Left renal cortex interstitium (tissue), 4 donors: ENCODE results near the gene GPRIN1. TPM values are rescaled to one million over a fixed set of nuclear protein-coding genes. Genes with fewer than 3 reads are reported as not detected.
"Not testable (repeated sequence)": the region's sequence is repeated elsewhere in the genome, so short reads cannot be mapped to it uniquely, and the experiment has no call there.

Source experiments
- DNase-seq, 4 donors: peaks; one replicate each; pipeline ENCODE4 v3.0.0-alpha.2; 2013; ENCODE audit warnings: low read depth in 4 of 4, low spot score in 2 of 4, missing footprints in 1 of 4
- polyA plus RNA-seq, 4 donors: library from polyadenylated mRNA; unstranded; fragments of 120-200 nt; gene quantifications; one replicate each; pipeline ENCODE4 v1.2.1, GENCODE V29; 2013; ENCODE audit not compliant: insufficient read length in 4 of 4

The GPRIN1 gene
- polyA plus RNA-seq, 4 donors = 1.6 to 2.0 (median 1.8) TPM

DNA sequence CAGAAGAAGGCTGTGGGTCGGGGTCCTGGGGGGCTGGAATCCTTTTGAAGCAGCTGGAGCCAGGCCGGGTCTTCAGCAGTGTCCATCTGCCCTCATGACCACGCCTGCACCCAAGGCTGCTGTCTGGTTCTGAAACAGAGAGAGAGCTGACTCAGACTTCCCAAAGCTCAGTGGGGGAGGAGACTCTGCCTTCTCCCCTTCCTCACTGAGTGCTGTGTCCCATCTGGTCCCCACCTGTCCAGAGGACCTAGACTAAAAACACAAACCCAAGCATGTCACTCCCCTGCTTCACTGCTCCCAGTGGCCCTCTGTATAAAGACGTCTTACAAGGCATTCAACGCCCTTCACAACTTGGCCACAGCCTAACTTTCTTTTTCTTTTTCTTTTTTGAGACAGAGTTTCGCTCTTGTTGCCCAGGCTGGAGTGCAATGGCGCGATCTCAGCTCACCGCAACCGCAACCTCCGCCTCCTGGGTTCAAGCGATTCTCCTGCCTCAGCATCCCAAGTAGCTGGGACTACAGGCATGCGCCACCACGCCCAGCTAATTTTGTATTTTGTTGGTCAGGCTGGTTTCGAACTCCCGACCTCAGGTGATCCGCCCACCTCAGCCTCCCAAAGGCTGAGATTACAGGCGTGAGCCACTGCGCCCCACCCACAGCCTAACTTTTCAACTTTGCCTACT, 10.1 kb downstream of the GPRIN1 start:
- not testable (repeated sequence) for DNase-seq

DNA sequence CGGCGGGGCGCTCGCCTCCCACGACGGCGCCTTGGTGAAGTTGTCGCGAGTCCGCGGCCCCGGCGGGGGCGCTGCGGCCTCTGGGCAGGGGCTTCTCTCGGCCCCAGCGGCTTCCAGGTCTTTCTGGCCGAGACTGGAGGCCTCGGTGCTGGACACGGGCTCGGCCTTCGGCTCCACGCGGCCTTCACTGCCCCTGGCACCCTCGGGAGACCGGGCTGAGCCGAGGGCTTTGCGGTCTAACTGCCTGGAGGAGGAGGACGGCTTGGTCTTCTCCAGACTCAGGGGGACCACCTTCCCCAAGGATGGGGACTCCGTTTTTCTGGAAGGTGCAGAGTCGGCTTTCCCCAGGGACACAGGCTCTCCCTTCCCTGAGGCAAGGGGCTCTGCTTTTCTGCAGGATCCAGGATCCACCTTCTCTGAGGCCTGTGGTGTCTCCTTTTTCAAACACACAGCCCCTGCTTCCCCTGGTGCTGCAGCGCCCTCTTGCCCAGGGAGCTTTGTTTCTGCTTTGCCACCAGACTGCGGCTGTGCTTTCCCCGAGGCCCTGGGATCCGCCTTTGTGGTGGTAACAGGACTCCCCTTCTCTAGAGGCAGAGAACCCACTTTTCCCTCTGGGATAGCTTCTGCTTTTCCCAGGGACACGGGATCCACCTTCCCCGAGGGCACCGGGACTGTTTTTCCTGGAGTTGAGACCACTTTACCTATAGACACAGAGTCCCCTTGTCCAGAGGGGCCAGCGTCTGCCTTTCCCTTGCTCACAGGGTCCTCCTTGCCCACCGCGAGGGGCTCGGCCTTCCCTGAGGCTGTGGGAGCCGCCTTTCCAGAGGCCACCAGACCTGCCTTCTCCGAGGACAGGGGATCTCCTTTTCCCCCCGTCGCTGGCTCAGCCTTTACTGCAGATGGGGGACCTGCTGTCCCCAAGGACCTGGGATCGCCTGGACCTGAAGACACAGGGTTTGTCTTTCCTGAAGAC, 12.3 kb downstream of the GPRIN1 start:
- no peak for DNase-seq

DNA sequence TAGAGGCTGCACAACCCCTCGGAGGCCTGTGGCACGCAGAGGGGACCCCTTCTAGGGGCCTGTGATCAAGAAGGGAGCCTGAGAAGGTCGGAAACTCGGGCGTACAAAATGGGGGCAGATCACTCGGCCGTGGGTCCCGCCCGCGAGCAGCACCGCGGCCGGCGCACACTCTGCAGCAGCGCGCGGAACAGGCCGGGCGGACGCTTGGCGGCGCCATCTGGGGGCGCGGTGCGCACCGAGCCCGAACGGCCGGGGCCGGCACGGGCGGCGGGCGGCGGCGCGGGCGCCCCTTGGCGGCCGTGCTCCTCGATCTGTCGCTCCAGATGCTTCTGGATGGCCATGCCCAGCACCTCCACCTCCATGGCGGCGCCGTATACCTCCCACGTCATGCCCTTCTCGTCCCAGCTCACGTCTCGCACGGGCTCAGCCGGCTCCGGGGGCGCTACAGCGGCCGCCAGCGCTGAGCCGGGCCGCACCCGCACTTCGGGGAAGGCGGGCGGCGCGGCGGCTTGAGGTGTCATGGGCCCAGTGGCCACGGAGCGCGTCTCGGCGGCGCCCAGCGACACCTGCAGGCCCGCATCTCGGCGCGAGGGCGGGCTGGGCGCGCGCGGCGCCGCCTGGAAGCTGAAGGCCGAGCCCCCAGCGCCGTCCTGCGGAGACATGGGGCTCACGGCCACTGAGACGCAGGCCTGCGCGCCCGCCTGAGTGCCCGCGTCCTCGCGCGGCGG, 13.1 kb downstream of the GPRIN1 start:
- peak in 1 of 4 donors; percentile 29 for DNase-seq

DNA sequence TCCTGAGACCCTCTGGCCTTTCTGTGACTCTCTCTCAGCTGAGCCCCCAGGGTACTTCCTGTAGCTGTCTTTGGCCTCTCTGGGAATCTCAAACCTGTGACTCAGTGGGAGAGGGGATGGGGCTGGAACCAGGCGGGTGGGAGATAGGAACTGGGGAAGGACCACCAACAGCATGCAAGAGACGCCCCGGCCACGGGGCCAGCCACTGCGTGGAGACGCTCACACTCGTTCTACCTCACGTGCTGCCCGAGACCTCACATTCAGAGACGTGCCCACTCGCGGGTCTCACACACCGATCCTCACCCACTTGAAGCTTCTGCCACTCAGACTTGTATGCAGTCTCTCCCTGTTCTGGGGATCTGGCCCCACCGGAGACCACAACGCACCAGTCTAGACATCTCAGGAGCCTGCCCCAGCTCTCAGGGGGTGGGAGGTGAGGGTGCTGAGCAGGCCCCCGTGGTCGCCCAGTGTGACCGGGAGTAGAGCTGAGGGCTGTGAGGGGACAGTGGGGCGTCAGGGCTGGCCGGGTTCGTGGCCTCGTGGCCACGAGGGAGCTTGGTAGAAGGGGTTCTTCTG, 13.8 kb downstream of the GPRIN1 start:
- no peak for DNase-seq

DNA sequence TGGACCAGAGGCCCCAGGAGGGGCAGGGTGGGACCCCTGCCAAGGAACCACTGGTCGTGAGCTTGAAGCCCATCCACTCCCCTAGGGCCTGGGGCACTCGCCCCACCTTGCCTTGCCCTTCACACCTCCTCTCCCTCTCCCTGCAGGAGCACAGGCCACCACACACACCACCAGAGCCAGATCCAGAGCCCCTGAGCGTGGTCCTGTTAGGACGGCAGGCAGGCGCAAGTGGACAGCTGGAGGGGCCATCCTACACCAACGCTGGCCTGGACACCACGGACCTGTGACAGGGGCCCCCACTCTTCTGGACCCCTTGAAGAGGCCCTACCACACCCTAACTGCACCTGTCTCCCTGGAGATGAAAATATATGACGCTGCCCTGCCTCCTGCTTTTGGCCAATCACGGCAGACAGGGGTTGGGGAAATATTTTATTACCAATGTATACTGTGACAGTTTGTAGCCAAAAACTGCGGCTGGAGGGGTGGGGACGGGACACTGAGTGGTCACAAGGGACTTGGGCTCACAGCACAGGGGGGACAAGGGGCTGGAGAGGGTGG, 14.5 kb downstream of the GPRIN1 start:
- no peak for DNase-seq

DNA sequence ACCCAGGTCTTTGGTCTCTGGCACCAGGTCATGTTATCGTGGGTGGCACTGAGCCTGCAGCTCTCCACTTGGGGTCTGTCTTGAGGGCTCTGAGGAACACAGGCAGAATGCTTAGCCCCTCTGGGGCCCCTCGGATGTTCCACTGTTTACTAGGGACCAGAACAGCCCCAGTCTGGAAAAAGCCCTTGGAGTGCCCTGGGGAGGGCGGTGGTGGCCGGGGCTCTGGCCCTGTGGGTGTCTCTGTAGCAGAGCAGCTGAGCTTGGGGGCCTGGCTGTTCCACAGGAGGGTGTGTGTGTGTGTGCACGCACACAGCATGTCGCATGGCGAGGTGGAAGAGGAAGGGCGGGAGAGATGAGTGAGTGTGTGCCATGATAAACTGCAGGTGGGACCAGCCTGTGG, 15.4 kb downstream of the GPRIN1 start:
- no peak for DNase-seq

DNA sequence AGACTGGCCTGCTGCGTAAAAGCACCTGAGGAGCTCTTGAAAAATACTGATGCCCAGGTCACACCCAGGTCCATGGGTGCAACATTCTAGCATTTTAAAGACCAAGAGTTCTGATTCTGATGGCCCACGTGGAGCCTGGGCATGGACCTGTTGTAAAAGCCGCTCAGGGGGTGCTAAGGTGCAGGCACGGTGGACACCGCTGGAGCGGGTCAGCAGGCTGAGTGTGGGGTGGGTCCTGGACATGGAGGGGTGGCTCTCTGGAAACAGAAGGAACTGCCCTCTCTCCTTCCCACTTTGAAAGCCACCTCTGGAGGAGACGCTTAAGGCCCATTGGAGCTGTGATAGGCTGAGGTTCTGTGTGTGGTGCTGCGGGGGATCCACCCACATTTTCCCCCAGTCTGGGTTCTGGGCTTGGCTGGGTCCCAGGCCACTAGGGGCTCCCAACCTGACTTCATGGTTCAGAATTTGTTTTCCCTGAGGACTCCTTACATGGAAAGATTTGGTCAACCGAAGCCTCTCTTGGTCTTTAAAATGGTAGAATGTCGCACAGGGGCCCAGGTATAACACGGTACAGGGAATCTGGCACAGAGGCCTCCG, 16.6 kb downstream of the GPRIN1 start:
- DNase-seq = no peak

DNA sequence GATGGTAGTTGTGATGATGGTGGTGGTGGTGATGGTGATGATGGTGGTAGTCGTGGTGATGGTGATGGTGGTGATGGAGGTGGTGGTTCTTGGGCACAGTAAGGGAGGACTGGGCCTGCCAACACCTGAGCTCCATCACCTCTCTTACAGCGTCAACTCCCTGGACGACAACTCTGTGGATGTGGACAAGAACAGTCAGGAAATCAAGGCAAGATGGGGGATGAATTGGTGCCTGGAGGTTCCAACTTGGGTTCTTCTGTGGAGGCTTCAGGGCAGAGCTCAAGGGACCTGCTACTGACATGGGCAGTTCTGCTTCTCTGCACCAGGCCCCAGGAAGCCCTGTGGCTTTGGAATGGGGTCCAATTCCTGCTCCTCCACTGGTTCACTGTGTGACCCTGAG, 17.4 kb downstream of the GPRIN1 start:
- DNase-seq = no peak

DNA sequence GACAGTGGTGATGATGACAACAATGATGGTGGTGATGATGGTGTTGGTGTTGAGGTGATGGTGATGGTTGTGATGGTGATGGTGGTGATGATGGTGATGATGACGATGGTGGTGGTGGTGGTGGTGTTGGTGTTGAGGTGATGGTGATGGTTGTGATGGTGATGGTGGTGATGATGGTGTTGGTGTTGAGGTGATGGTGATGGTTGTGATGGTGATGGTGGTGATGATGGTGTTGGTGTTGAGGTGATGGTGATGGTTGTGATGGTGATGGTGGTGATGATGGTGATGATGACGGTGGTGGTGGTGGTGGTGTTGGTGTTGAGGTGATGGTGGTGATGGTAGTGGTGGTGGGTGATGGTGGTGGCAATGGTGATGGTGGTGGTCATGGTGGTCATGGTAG, 18.3 kb downstream of the GPRIN1 start:
- not testable (repeated sequence) for DNase-seq

DNA sequence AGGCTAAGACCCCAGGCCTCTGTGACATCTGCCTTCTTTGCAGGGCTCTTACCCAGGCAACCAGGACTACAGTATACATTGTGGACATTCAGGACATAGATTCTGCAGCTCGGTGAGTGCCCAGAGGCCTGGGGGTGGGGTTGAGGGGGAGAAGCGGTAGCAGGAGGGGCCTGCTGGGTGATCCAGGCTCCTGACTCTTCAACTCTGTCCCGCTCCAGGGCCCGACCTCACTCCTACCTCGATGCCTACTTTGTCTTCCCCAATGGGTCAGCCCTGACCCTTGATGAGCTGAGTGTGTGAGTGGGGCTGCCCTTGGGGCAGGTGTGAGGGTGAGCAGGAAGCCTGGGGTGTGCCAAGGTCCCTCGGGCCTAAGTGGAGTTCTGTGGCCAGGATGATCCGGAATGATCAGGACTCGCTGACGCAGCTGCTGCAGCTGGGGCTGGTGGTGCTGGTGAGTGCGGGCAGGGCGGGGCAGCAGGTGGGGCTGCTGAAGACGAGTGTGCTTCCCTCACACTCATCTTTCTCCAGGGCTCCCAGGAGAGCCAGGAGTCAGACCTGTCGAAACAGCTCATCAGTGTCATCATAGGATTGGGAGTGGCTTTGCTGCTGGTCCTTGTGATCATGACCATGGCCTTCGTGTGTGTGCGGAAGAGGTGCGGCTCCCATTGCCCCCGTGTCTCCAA, 19.8 kb downstream of the GPRIN1 start:
- no peak for DNase-seq

DNA sequence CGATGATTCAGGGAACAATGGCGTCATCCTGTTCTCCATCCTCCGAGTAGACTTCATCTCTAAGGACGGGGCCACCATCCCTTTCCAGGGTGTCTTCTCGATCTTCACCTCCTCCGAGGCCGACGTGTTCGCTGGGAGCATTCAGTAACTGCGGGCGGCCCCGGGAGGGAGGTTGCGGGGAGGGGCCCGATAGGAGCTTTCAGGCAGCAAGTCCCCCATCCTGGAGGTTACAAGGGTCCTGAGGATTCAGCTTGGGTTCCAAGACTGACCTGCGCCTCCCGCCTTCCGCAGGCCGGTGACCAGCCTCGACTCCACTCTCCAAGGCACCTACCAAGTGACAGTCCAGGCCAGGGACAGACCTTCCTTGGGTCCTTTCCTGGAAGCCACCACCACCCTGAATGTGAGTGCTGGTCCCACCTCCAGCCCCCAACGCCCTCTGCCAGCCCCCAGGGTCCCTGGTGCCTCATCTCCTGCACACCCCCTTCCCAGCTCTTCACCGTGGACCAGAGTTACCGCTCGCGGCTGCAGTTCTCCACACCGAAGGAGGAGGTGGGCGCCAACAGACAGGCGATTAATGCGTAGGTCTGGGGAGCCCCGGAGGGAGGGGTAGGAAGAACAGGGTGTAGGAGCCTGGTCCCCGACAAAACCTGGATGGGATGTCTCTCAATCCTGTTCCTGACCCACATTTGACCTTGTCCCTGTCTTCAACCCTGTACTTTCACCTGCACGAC, 20.8 kb downstream of the GPRIN1 start:
- no peak for DNase-seq

DNA sequence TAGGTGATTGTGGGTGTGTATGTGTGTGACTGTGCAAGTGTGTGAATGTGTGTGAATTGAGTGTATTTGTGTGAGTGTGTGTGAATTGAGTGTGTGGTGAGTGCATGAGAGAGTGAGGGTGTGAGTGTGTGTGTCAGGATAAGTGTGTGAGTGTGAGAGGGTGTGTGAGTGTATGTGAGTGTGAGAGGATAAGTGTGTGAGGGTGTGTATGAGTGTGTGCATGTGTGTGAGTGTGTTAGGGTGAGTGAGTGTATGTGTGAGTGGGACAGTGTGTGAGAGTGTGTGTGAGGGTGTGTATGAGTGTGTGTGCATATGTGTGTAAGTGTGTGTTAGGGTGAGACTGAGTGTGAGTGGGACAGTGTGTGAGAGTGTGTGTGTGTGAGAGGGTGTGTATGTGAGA, 21.7 kb downstream of the GPRIN1 start:
- DNase-seq = no peak

DNA sequence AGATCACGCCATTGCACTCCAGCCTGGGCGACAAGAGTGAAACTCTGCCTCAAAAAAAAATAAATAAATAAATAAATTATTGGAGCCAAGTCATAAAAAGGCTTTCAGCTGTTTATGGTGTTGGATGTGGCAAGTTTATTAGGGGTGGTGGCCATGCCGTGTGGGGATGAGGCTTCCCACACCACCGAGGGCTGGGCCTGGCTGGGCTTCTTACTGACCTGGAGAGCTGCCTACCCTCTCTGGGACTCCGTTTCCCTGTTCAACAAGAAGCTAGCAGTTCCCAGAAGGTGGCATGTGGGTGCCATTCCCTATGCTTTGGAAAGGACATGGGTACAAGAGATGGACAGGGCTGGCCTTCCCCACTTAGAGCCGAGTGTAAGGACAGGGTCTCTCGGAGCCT, 22.6 kb downstream of the GPRIN1 start:
- no peak for DNase-seq

DNA sequence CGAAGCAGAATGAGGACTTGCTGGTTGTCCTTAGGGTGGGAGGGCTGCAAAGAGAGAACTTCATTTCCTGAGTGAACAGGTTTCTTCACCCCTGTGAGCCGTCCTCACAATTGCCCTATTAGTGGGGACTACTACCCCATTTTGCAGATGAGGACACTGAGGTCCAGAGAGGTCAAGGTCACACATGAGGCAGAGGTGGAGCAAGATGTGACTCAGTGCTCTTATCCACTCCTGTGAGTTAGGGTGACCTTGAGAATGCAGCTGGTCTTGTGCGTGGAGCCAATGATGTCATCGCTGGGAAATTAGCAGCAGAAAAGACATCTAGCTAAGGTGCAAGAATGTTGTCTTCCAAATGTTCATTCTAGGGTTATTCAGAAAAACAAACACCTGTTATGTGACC, 26.9 kb downstream of the GPRIN1 start:
- no peak for DNase-seq

DNA sequence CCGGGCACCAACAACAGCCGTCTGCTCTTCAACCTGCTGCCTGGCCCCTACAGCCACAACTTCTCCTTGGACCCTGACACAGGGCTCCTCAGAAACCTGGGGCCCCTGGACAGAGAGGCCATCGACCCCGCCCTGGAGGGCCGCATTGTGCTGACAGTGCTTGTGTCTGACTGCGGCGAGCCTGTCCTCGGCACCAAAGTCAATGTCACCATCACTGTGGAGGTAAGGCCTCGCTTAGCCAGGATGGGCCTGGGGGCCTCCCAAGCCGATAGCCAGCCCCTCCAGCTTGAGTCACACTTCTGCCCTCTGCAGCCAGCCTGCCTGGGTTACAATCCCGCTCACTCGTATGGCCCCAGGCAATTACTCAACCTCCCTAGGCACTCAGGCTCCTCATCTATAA, 28.6 kb downstream of the GPRIN1 start:
- DNase-seq = no peak

DNA sequence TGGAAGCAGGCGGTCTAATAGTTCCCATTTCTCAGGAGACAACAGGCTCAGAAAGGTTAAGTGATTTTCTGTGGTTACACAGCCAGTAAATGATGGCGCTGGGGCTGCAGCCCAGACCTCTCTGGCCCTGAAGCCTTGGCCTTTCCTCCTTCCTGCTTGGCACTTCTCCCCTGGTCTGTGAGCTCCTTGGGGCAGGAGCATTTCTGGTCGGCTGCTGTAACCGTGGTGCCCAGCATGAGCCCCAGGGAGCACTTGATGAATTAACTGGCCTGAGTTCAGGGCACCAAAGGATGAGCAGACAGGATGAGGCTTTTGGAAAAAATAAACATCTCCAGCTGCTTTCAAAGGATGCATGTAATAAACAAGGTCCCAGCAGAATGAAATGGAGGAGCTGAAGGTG, 30.6 kb downstream of the GPRIN1 start:
- no peak for DNase-seq

DNA sequence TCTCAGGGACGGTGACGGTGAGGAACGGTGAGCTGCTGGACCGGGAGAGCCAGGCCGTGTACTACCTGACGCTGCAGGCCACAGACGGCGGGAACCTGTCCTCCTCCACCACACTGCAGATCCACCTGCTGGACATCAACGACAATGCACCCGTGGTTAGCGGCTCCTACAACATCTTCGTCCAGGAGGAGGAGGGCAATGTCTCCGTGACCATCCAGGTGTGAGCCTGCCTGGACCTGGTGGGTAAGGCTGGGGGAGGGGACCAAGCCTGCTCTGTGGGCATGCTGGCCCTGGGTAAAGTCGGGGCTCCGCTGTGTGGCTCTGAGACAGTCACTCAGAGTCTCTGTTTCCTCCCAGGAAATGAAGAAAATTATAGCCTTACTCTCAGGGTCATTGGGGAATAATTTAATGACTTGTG, 31.6 kb downstream of the GPRIN1 start:
- DNase-seq = peak in 1 of 4 donors; percentile 26

DNA sequence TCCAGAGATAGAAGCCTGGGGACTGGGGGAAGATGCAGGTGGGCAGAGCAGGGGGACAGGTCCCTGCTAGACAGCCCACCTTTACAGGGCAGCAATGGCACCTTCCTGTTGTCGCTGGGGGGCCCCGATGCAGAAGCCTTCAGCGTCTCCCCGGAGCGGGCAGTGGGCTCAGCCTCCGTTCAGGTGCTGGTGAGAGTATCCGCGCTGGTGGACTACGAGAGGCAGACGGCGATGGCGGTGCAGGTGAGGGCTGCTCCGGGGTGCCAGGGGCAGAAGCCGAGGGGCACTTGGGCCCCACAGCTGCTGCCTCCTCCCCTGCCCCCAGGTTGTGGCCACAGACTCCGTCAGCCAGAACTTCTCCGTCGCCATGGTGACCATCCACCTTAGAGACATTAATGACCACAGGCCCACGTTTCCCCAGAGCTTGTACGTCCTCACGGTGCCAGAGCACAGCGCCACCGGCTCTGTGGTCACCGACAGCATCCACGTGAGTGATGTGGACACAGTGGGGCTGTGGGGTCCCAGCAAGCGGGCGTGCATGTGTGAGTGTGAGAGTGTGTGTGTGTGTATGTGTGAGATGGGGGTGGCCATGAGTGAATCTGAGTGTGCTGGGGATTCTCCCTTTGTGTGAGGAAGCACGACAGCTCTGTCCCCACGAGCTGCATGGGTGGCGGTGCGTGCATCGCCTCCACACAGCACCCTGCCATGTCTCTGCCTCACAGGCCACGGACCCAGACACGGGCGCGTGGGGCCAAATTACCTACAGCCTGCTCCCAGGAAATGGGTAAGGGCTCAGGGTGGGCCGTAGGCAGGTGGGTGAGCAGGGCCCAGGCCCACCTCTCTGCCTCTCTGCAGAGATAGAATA, 32.4 kb downstream of the GPRIN1 start:
- DNase-seq = peak in 2 of 4 donors; percentile 20 to 37
